ENCODE data around the gene TRIML1. TPM values are rescaled to one million over a fixed set of nuclear protein-coding genes. Genes with fewer than 3 reads are reported as not detected.

The TRIML1 gene
- polyA plus RNA-seq, 1 experiment = not detected

DNA sequence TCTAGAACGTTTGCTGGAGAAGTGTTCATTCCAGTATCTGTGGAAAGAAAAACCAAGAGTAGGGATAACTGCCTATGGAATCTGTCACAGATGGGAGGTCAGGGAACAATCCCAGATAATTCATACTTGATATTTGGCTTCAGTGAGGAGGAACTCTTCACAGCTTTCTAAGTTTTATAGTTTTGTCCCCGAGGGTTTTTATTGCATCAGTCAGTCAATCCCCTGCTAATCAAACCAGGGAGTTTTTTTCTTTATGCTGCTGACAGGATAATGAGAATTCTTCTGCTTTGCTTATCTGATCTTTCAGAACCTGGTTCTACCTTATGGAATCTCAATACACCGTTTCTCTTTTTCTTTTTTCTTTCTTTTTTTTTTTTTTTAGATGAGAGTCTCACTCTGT is 29.2 kb upstream of the TRIML1 start:
- Histone ChIP-seq H3K27ac (ENCODE audit: low read depth, low read length) (no peak overlapping the region), H3K4me3 (ENCODE audit: low read depth, low read length) (no peak overlapping the region), H3K9me3 (ENCODE audit: control insufficient read depth, insufficient read depth, low read length) (peaks cover 25% of the 10 kb centered on the region), H3K27me3 (ENCODE audit: control insufficient read depth, insufficient read depth, low read length) (no peaks in the 10 kb centered on the region)
- TF ChIP-seq, protein P1, sequence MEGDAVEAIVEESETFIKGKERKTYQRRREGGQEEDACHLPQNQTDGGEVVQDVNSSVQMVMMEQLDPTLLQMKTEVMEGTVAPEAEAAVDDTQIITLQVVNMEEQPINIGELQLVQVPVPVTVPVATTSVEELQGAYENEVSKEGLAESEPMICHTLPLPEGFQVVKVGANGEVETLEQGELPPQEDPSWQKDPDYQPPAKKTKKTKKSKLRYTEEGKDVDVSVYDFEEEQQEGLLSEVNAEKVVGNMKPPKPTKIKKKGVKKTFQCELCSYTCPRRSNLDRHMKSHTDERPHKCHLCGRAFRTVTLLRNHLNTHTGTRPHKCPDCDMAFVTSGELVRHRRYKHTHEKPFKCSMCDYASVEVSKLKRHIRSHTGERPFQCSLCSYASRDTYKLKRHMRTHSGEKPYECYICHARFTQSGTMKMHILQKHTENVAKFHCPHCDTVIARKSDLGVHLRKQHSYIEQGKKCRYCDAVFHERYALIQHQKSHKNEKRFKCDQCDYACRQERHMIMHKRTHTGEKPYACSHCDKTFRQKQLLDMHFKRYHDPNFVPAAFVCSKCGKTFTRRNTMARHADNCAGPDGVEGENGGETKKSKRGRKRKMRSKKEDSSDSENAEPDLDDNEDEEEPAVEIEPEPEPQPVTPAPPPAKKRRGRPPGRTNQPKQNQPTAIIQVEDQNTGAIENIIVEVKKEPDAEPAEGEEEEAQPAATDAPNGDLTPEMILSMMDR (IDR thresholded peaks at IDR 0.05; ENCODE audit: low read depth, low read length) = no peak
- POLR2A ChIA-PET = no interaction called here
- DNase-seq (ENCODE audit: low read depth, low spot score) = no peak
- CTCF ChIA-PET = no interaction called here

DNA sequence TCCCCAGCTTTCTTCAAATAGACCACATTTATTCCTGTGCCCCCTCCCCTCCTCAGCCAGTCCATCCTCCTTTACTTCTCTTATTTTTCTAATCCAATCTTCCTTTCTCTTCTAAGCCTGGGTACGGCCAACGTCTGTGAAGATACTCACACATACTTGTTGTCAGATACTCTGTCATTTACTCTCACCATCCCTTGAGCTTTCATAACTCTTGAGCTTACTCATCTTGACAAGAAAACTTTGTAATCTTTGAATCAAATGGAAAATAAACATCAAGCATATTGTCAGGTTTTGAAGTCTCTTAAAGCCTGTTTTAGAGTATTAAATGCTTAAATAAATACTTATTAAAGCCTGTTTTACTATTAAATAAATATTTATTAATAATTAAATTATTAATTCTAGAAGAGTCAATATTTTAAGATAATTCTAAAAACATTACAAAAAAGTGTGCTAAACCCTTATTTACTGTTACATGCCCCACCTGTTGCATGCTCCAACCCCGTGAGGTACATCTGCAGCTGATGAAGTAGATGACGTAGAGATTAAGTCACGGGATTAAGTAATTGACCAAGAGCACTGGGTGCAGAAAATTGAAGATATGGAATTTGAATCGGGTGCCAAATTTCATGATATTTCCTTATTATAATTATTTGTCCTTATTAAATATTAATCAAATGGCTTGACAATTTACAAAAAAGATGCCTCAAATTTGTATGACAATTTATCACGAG is 28.3 kb upstream of the TRIML1 start:
- TF ChIP-seq, protein P1 (IDR thresholded peaks at IDR 0.05; ENCODE audit: low read depth, low read length) = no peak
- Histone ChIP-seq H3K27me3 (ENCODE audit: control insufficient read depth, insufficient read depth, low read length) (no peaks in the 10 kb centered on the region), H3K4me3 (ENCODE audit: low read depth, low read length) (no peak overlapping the region), H3K9me3 (ENCODE audit: control insufficient read depth, insufficient read depth, low read length) (peaks cover 22% of the 10 kb centered on the region), H3K27ac (ENCODE audit: low read depth, low read length) (no peak overlapping the region)
- ChIA-PET POLR2A (no interaction called here), CTCF (no interaction called here)
- DNase-seq (ENCODE audit: low read depth, low spot score) = no peak

DNA sequence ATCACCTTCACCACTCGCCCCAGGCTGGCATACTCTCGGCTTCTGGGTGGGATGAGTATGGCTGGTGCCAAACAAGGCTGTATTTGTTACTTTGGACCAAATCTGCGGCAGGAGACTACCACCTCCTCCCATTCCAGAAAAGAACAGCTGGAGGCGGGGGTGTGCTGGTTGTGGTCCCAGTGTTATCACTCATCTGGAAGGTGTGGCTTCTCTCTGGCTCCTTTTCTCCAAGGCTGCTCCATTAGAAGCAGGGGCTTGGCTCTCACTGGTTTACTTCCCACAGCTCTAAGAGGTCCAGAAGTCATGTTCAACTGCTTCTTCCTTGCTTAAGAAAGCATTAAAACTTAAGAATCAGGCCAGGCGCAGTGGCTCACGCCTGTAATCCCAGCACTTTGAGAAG is 27.3 kb upstream of the TRIML1 start:
- ChIA-PET CTCF (no interaction called here), POLR2A (no interaction called here)
- Histone ChIP-seq H3K4me3 (ENCODE audit: low read depth, low read length) (no peak overlapping the region), H3K9me3 (ENCODE audit: control insufficient read depth, insufficient read depth, low read length) (peaks cover 17% of the 10 kb centered on the region), H3K27ac (ENCODE audit: low read depth, low read length) (no peak overlapping the region), H3K27me3 (ENCODE audit: control insufficient read depth, insufficient read depth, low read length) (no peaks in the 10 kb centered on the region)
- TF ChIP-seq, protein P1 (IDR thresholded peaks at IDR 0.05; ENCODE audit: low read depth, low read length) = no peak
- no peak for DNase-seq (ENCODE audit: low read depth, low spot score)

DNA sequence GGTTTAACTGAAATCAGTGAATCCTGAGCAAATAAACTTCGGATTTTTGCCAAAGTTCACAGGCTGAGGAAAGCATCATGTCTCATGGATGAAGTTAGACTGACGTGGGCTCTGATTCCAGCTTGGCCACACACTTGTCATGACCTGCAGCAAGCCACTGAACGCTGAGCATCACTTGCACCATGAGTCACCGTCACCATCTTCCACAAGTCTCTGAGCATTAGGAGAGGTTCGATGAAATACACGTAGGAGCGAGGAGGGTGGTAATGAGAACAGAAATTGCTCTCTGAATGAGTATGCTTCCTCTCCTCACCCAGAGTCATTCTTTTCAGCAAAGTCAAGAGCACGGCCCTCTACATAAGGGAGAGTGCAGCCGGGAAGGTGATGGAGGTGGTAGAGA is 26.1 kb upstream of the TRIML1 start:
- DNase-seq (ENCODE audit: low read depth, low spot score) = no peak
- TF ChIP-seq, protein P1 (IDR thresholded peaks at IDR 0.05; ENCODE audit: low read depth, low read length) = no peak
- Histone ChIP-seq H3K27ac (ENCODE audit: low read depth, low read length) (no peak overlapping the region), H3K9me3 (ENCODE audit: control insufficient read depth, insufficient read depth, low read length) (peaks cover 20% of the 10 kb centered on the region), H3K4me3 (ENCODE audit: low read depth, low read length) (no peak overlapping the region), H3K27me3 (ENCODE audit: control insufficient read depth, insufficient read depth, low read length) (no peaks in the 10 kb centered on the region)
- ChIA-PET CTCF (no interaction called here), POLR2A (no interaction called here)

DNA sequence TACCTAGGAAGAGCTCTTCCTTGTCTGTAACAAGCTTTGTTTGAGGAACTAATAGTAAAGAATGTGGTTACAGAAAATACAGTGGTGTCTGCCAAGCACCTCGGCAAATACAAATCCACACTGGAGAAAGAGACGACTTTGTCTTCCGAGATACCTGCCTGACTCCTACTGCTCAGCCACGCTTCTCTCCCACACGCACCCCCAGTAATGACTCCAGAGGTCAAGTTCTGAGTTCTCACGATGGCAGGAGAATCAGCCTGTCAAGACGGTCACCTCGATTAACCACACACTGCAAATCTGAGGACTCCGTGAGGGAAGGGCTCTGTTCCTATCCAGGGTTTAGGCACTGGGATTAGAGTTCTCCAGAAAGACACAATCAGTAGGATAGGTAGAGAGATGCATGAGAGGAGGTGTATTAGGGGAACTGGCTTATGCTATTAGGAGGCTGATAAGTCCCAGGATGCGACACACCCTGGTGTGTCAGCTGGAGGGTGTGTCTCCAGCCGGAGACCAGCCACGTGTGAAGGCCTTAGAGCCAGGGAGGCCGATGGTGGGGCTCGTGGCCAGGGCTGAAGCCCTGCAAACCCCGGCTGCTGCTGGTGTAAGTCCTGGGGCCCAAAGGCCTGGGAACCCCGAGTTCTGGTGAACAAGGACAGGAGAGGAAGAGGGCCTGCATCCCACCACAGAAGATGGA is 21.5 kb upstream of the TRIML1 start:
- ChIA-PET CTCF (no interaction called here), POLR2A (no interaction called here)
- no peaks in the 10 kb centered on the region for H3K27me3 ChIP-seq (ENCODE audit: control insufficient read depth, insufficient read depth, low read length)
- DNase-seq (ENCODE audit: low read depth, low spot score) = no peak
- TF ChIP-seq, protein P1 (IDR thresholded peaks at IDR 0.05; ENCODE audit: low read depth, low read length) = no peak
- H3K27ac ChIP-seq (ENCODE audit: low read depth, low read length) = no peak overlapping the region
- peaks cover 16% of the 10 kb centered on the region for H3K9me3 ChIP-seq (ENCODE audit: control insufficient read depth, insufficient read depth, low read length)
- no peak overlapping the region for H3K4me3 ChIP-seq (ENCODE audit: low read depth, low read length)

All from AG04450 (cell line).